Lower lobe of right lung (tissue), 2 donors: ENCODE measurements around the gene MYO3A. TPM values are rescaled to one million over a fixed set of nuclear protein-coding genes. Genes with fewer than 3 reads are reported as not detected.
A peak's percentile ranks its signal among the peaks of the same experiment; 100 is the strongest.

Source experiments
- ATAC-seq, 2 donors: fragments of 200-7000 bp; cut with Tn5 transposase; one replicate each; pipeline ENCODE4 v1.9.1; 2020 to 2022; ENCODE audit warnings: mild to moderate bottlenecking in 2 of 2, moderate library complexity in 2 of 2
- DNase-seq: peaks from one replicate; pipeline ENCODE4 v3.0.0-alpha.2; 2020
- H3K27ac ChIP-seq: fragments of 200-600 bp; one replicate; pipeline ENCODE4 v1.8.0; 2022
- H3K27me3 ChIP-seq: fragments of 200-600 bp; one replicate; pipeline ENCODE4 v1.8.0; 2022; ENCODE audit warnings: low read depth
- H3K36me3 ChIP-seq: fragments of 200-600 bp; one replicate; pipeline ENCODE4 v1.8.0; 2022; ENCODE audit warnings: mild to moderate bottlenecking
- H3K4me1 ChIP-seq: fragments of 200-600 bp; one replicate; pipeline ENCODE4 v1.8.0; 2022
- H3K4me3 ChIP-seq: fragments of 200-600 bp; one replicate; pipeline ENCODE4 v1.8.0; 2022; ENCODE audit warnings: mild to moderate bottlenecking
- H3K9me3 ChIP-seq: fragments of 200-600 bp; one replicate; pipeline ENCODE4 v1.8.0; 2022
- CTCF ChIP-seq: fragments of 200-600 bp; IDR thresholded peaks from one replicate; pipeline ENCODE4 v1.8.0; 2022; ENCODE audit warnings: antibody characterized with exemption, mild to moderate bottlenecking
- intact Hi-C: fragments of 100-400 bp; cut with DNase I; formaldehyde crosslinking; loops from one replicate; pipeline ENCODE4 v1.11.0; 2022
- total RNA-seq: library from RNA; stranded (reverse); fragmentation: NEBNext Ultra II Directional; extraction: Animal tissue kit (Norgen Biotek cat#: 25700); gene quantifications from one replicate; pipeline ENCODE4 v1.2.1, GENCODE V29; 2021
- donor health status: DM: no; HTN: yes; CAD: no; lungs with severe emphysema.

MYO3A gene
- total RNA-seq, 1 donor from 2014 or later: 0.44 TPM

- Histone ChIP-seq H3K36me3 (no peaks in the 10 kb centered on the region), H3K27me3 (no peaks in the 10 kb centered on the region), H3K4me3 (no peak overlapping the region), H3K9me3 (no peaks in the 10 kb centered on the region), H3K27ac (no peak overlapping the region), H3K4me1 (no peaks in the 10 kb centered on the region)
- ATAC-seq (no peak), DNase-seq (no peak)
- TF ChIP-seq CTCF: no peak
- intact Hi-C loops: no loop called here
Measured at GRCh38 chr10:26198119-26198518, 264.1 kb downstream of the MYO3A start.

- Histone ChIP-seq H3K27ac (no peak overlapping the region), H3K36me3 (no peaks in the 10 kb centered on the region), H3K27me3 (no peaks in the 10 kb centered on the region), H3K4me1 (no peaks in the 10 kb centered on the region), H3K9me3 (no peaks in the 10 kb centered on the region), H3K4me3 (no peak overlapping the region)
- ATAC-seq: no peak
- no peak for TF ChIP-seq CTCF
- no peak for DNase-seq
- intact Hi-C loops: no loop called here
Measured at GRCh38 chr10:26199841-26200240, 265.8 kb downstream of the MYO3A start.

GRCh38 chr10:26205223-26205622 is 271.2 kb downstream of the MYO3A start:
- no peaks in the 10 kb centered on the region for H3K4me1 ChIP-seq
- H3K9me3 ChIP-seq: peaks cover 8% of the 10 kb centered on the region
- no peak for TF ChIP-seq CTCF
- no peaks in the 10 kb centered on the region for H3K27me3 ChIP-seq
- no peak overlapping the region for H3K4me3 ChIP-seq
- H3K36me3 ChIP-seq: no peaks in the 10 kb centered on the region
- intact Hi-C loops: no loop called here
- ATAC-seq (no peak), DNase-seq (no peak)
- no peak overlapping the region for H3K27ac ChIP-seq

- H3K4me1 ChIP-seq: peaks cover 18% of the 10 kb centered on the region
- no peak overlapping the region for H3K4me3 ChIP-seq
- peaks cover 61% of the 10 kb centered on the region for H3K27me3 ChIP-seq
- peak in 1 of 2 donors; percentile 14 for ATAC-seq
- H3K9me3 ChIP-seq: peaks cover 8% of the 10 kb centered on the region
- no peak overlapping the region for H3K27ac ChIP-seq
- intact Hi-C loops: no loop called here
- TF ChIP-seq CTCF: no peak
- DNase-seq: no peak
- H3K36me3 ChIP-seq: no peaks in the 10 kb centered on the region
Measured at GRCh38 chr10:26211781-26212444, 277.9 kb downstream of the MYO3A start.

- H3K27me3 ChIP-seq: peaks cover 67% of the 10 kb centered on the region
- H3K4me3 ChIP-seq: no peak overlapping the region
- DNase-seq: no peak
- intact Hi-C loops: no loop called here
- ATAC-seq: no peak
- no peak for TF ChIP-seq CTCF
- no peaks in the 10 kb centered on the region for H3K36me3 ChIP-seq
- peaks cover 19% of the 10 kb centered on the region for H3K4me1 ChIP-seq
- H3K27ac ChIP-seq: no peak overlapping the region
- H3K9me3 ChIP-seq: peaks cover 2% of the 10 kb centered on the region
Measured at GRCh38 chr10:26212511-26212910, 278.5 kb downstream of the MYO3A start.
